Neural progenitor cell (in vitro differentiated cells): Measurements from ENCODE around the gene NDUFA8. TPM values are rescaled to one million over a fixed set of nuclear protein-coding genes. Genes with fewer than 3 reads are reported as not detected.

Experiments
- DNase-seq: peaks from one replicate; pipeline ENCODE4 v3.0.0-alpha.2; 2016; ENCODE audit warnings: low spot score
- H2AFZ ChIP-seq: fragments of 200-600 bp; sonication (generic); replicated peaks from 2 replicates; pipeline ENCODE4 v1.6.1; 2016; ENCODE audit warnings: antibody characterized with exemption
- H3F3A ChIP-seq: fragments of 200-600 bp; sonication (generic); 2 replicates; pipeline ENCODE4 v1.6.1; 2016; ENCODE audit warnings: antibody characterized with exemption, low read depth
- H3K27ac ChIP-seq: fragments of 200-600 bp; sonication (generic); 2 replicates; pipeline ENCODE4 v1.5.1; 2016; ENCODE audit warnings: mild to moderate bottlenecking
- H3K27me3 ChIP-seq: fragments of 200-600 bp; sonication (generic); 2 replicates; pipeline ENCODE4 v1.6.1; 2016; ENCODE audit warnings: mild to moderate bottlenecking, moderate library complexity
- H3K36me3 ChIP-seq: fragments of 200-600 bp; sonication (generic); 2 replicates; pipeline ENCODE4 v1.5.1; 2016
- H3K4me1 ChIP-seq: fragments of 200-600 bp; sonication (generic); 2 replicates; pipeline ENCODE4 v1.6.1; 2016; ENCODE audit warnings: mixed run types
- H3K4me2 ChIP-seq: fragments of 200-600 bp; sonication (generic); 2 replicates; pipeline ENCODE4 v1.6.1; 2016
- H3K4me3 ChIP-seq: fragments of 200-600 bp; sonication (generic); 2 replicates; pipeline ENCODE4 v1.5.1; 2016
- H3K79me2 ChIP-seq: fragments of 200-600 bp; sonication (generic); 2 replicates; pipeline ENCODE4 v1.6.1; 2016; ENCODE audit warnings: low read depth
- H3K9ac ChIP-seq: fragments of 200-600 bp; sonication (generic); 2 replicates; pipeline ENCODE4 v1.6.1; 2016
- H3K9me3 ChIP-seq: fragments of 200-600 bp; sonication (generic); 2 replicates; pipeline ENCODE4 v1.5.1; 2016; ENCODE audit warnings: low read depth
- H4K20me1 ChIP-seq: fragments of 200-600 bp; sonication (generic); 2 replicates; pipeline ENCODE4 v1.6.1; 2016; ENCODE audit warnings: low read depth
- H3K27ac Mint-ChIP-seq: 3 replicates; pipeline ENCODE4 v1.8.0; 2021; ENCODE audit warnings: mixed read lengths
- H3K27me3 Mint-ChIP-seq: 2 replicates; pipeline ENCODE4 v1.8.0; 2022; ENCODE audit warnings: low read depth, mild to moderate bottlenecking, inconsistent platforms, moderate library complexity, mixed read lengths; ENCODE audit not compliant: insufficient read depth
- H3K36me3 Mint-ChIP-seq: 3 replicates; pipeline ENCODE4 v1.8.0; 2021; ENCODE audit warnings: mixed read lengths
- H3K4me1 Mint-ChIP-seq: 3 replicates; pipeline ENCODE4 v1.8.0; 2021; ENCODE audit warnings: mixed read lengths
- H3K4me3 Mint-ChIP-seq: 3 replicates; pipeline ENCODE4 v1.8.0; 2021; ENCODE audit warnings: mild to moderate bottlenecking, moderate library complexity, mixed read lengths
- H3K9me3 Mint-ChIP-seq: 3 replicates; pipeline ENCODE4 v1.8.0; 2020; ENCODE audit warnings: mixed read lengths
- CTCF ChIP-seq: fragments of 200-600 bp; sonication (generic); IDR thresholded peaks from 2 replicates; pipeline ENCODE4 v1.5.1; 2017; ENCODE audit warnings: antibody characterized with exemption, mild to moderate bottlenecking
- EZH2 ChIP-seq: fragments of 200-600 bp; sonication (generic); IDR thresholded peaks from 2 replicates; pipeline ENCODE4 v1.6.1; 2017; ENCODE audit warnings: antibody characterized with exemption, mild to moderate bottlenecking, moderate library complexity
- EZH2phosphoT487 ChIP-seq: fragments of 200-600 bp; sonication (generic); IDR thresholded peaks from 2 replicates; pipeline ENCODE4 v1.6.1; 2017; ENCODE audit warnings: antibody characterized with exemption
- total RNA-seq: library from RNA; depleted of rRNA; stranded (reverse); fragments of >200 nt; gene quantifications from 2 replicates; pipeline ENCODE4 v1.2.3, GENCODE V29; 2015; ENCODE audit warnings: low replicate concordance

NDUFA8 gene
- total RNA-seq, 1 donor from 2014 or later: 49.6 TPM

- H3K36me3 Mint-ChIP-seq: no peaks in the 10 kb centered on the region
- Histone ChIP-seq H3K79me2 (no peaks in the 10 kb centered on the region), H4K20me1 (peaks cover 6% of the 10 kb centered on the region), H2AFZ (no peak overlapping the region), H3K27me3 (peaks cover 31% of the 10 kb centered on the region), H3K4me2 (no peak overlapping the region), H3K36me3 (no peaks in the 10 kb centered on the region), H3K9ac (no peak overlapping the region), H3K4me3 (no peak overlapping the region), H3K9me3 (no peaks in the 10 kb centered on the region), H3F3A (peaks cover 2% of the 10 kb centered on the region), H3K4me1 (peaks cover 8% of the 10 kb centered on the region), H3K27ac (no peak overlapping the region)
- H3K27ac Mint-ChIP-seq: no peak overlapping the region
- no peaks in the 10 kb centered on the region for H3K9me3 Mint-ChIP-seq
- DNase-seq: no peak
- TF ChIP-seq EZH2 (no peak), EZH2phosphoT487 (no peak), CTCF (no peak)
- no peak overlapping the region for H3K4me3 Mint-ChIP-seq
- peaks cover 23% of the 10 kb centered on the region for H3K27me3 Mint-ChIP-seq
- H3K4me1 Mint-ChIP-seq: peaks cover 24% of the 10 kb centered on the region
Measured at GRCh38 chr9:122121391-122121790, 38.2 kb downstream of the NDUFA8 start.

GRCh38 chr9:122120316-122121071, 39.1 kb downstream of the NDUFA8 start:
- no peak overlapping the region for H3K27ac ChIP-seq
- Mint-ChIP-seq H3K4me1 (peaks cover 24% of the 10 kb centered on the region), H3K27ac (no peak overlapping the region), H3K4me3 (no peak overlapping the region), H3K27me3 (peaks cover 16% of the 10 kb centered on the region), H3K36me3 (no peaks in the 10 kb centered on the region), H3K9me3 (no peaks in the 10 kb centered on the region)
- H3K79me2 ChIP-seq: no peaks in the 10 kb centered on the region
- H3K9me3 ChIP-seq: no peaks in the 10 kb centered on the region
- no peak overlapping the region for H2AFZ ChIP-seq
- peaks cover 2% of the 10 kb centered on the region for H4K20me1 ChIP-seq
- no peak overlapping the region for H3K4me2 ChIP-seq
- H3K4me3 ChIP-seq: no peak overlapping the region
- TF ChIP-seq CTCF: no peak
- no peak for TF ChIP-seq EZH2phosphoT487
- no peak for TF ChIP-seq EZH2
- H3F3A ChIP-seq: peaks cover 11% of the 10 kb centered on the region
- H3K27me3 ChIP-seq: peaks cover 22% of the 10 kb centered on the region
- DNase-seq: no peak
- no peak overlapping the region for H3K9ac ChIP-seq
- no peaks in the 10 kb centered on the region for H3K36me3 ChIP-seq
- peaks cover 14% of the 10 kb centered on the region for H3K4me1 ChIP-seq

- no peaks in the 10 kb centered on the region for H3K9me3 ChIP-seq
- H3K4me1 ChIP-seq: peaks cover 21% of the 10 kb centered on the region
- no peak overlapping the region for H3K9ac ChIP-seq
- no peak overlapping the region for H3K4me2 ChIP-seq
- Mint-ChIP-seq H3K36me3 (no peaks in the 10 kb centered on the region), H3K9me3 (no peaks in the 10 kb centered on the region), H3K27me3 (peaks cover 10% of the 10 kb centered on the region), H3K4me3 (no peak overlapping the region), H3K4me1 (peaks cover 26% of the 10 kb centered on the region), H3K27ac (no peak overlapping the region)
- no peak for TF ChIP-seq EZH2
- TF ChIP-seq EZH2phosphoT487: no peak
- no peak for TF ChIP-seq CTCF
- H3F3A ChIP-seq: peaks cover 17% of the 10 kb centered on the region
- no peak for DNase-seq
- no peaks in the 10 kb centered on the region for H3K79me2 ChIP-seq
- H3K27me3 ChIP-seq: peaks cover 14% of the 10 kb centered on the region
- no peak overlapping the region for H2AFZ ChIP-seq
- no peaks in the 10 kb centered on the region for H3K36me3 ChIP-seq
- H4K20me1 ChIP-seq: no peaks in the 10 kb centered on the region
- H3K27ac ChIP-seq: no peak overlapping the region
- H3K4me3 ChIP-seq: no peak overlapping the region
Measured at GRCh38 chr9:122119721-122120120, 39.9 kb downstream of the NDUFA8 start.
